Measurements from ENCODE around the gene KAT2A. TPM values are rescaled to one million over a fixed set of nuclear protein-coding genes. Genes with fewer than 3 reads are reported as not detected.

KAT2A gene
- polyA plus RNA-seq, 1 donor: 49.1 TPM

- Histone ChIP-seq H3K4me3 (ENCODE audit: low read length) (no peak overlapping the region), H3K27me3 (ENCODE audit: control insufficient read depth, insufficient read depth, low read length) (no peaks in the 10 kb centered on the region), H3K9me3 (ENCODE audit: control insufficient read depth, low read depth, low read length) (no peaks in the 10 kb centered on the region), H3K27ac (ENCODE audit: low read length) (peak overlapping the region; percentile 68), H3K36me3 (ENCODE audit: control insufficient read depth, insufficient read depth, low read length) (peaks cover 41% of the 10 kb centered on the region), H3K4me1 (ENCODE audit: control insufficient read depth, insufficient read depth, low read length) (peaks cover 16% of the 10 kb centered on the region)
- no peak for DNase-seq
- WGBS (ENCODE audit: insufficient coverage, low lambda C conversion rate): no CpG with 5 or more reads among the region's 28 CpGs
These were observed 7.7 kb downstream of the KAT2A start for GRCh38 chr17:42113293-42114069.

DNA sequence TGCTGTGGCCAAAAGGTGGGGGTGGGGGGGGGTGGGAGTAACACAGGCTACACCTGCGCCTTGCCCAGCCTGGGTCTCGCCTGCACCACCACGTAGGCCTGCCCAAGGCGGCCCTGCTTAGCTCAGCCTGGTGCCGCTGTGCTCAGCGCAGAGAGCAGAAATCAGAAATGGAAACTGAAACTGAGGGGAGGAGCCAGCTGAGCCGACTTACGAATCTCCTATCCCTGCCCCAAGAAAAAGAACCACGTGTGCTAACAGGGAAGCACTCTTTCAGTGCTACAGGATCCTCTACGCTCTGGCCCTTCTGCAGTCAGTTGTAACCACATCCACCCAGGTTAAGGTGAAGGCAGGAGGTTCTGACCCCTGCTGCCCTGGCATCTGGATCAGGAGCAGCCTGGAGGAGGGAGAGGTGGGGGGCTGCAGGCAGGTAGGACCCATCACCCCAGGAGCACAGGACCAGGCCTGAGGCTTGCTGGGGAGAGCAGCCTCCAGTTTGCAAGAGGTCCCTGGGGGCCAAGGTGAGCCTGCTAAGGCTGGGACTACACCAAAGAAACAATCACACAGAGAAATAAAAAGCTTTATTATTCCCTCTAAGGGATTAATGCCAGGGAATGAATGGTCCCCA, 8.5 kb downstream of the KAT2A start, which contains the start of gene DHX58:
TSS of gene DHX58 (minus strand) at position 163 of the 625 bp plus-strand sequence. CDS start 822 bp downstream, outside the sequence.
- no peaks in the 10 kb centered on the region for H3K27me3 ChIP-seq (ENCODE audit: control insufficient read depth, insufficient read depth, low read length)
- no peaks in the 10 kb centered on the region for H3K9me3 ChIP-seq (ENCODE audit: control insufficient read depth, low read depth, low read length)
- WGBS (ENCODE audit: insufficient coverage, low lambda C conversion rate): no CpG with 5 or more reads among the region's 10 CpGs
- H3K27ac ChIP-seq (ENCODE audit: low read length): peak within 1 kb of the TSS; percentile 68
- peak; percentile 88 to 91 for DNase-seq
- H3K36me3 ChIP-seq (ENCODE audit: control insufficient read depth, insufficient read depth, low read length): peaks cover 34% of the 10 kb centered on the region
- H3K4me1 ChIP-seq (ENCODE audit: control insufficient read depth, insufficient read depth, low read length): peaks cover 20% of the 10 kb centered on the region
- H3K4me3 ChIP-seq (ENCODE audit: low read length): peak within 1 kb of the TSS; percentile 43

DNA sequence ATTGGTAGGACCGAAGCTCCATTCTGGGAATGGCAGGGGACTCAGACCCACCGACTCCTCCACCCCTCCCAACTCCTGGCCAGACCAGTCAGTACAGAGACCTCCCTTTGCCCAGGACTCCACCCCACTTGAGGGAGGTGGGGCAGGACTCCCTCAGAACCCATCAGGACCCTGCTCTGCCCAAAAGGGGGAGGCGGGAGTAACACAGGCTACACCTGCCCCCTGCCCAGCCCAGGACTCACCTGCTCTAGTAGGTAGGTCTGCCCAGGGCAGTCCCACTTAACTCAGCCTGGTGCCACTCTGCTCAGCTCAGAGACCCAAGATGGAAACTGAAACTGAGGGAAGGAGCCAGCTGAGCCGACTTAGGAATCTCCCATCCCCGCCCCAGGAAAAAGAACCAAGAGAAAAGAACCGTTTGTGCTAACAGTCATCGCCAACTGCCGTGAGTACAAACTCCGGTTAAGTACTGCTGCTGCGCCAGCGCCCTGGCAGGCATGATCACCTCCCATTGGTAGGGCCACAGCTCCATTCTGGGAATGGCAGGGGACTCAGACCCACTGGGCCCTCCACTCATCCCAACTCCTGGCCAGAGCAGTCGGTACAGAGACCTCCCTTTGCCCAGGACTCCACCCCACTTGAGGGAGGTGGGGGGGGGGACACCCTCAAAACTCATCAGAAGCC, 9.2 kb downstream of the KAT2A start:
- peaks cover 28% of the 10 kb centered on the region for H3K36me3 ChIP-seq (ENCODE audit: control insufficient read depth, insufficient read depth, low read length)
- peak overlapping the region; percentile 43 for H3K4me3 ChIP-seq (ENCODE audit: low read length)
- peaks cover 25% of the 10 kb centered on the region for H3K4me1 ChIP-seq (ENCODE audit: control insufficient read depth, insufficient read depth, low read length)
- H3K27ac ChIP-seq (ENCODE audit: low read length): peak overlapping the region; percentile 68
- H3K9me3 ChIP-seq (ENCODE audit: control insufficient read depth, low read depth, low read length): no peaks in the 10 kb centered on the region
- H3K27me3 ChIP-seq (ENCODE audit: control insufficient read depth, insufficient read depth, low read length): no peaks in the 10 kb centered on the region
- DNase-seq: peak; percentile 46 to 74
- no CpG with 5 or more reads among the region's 12 CpGs for WGBS (ENCODE audit: insufficient coverage, low lambda C conversion rate)

- Histone ChIP-seq H3K27me3 (ENCODE audit: control insufficient read depth, insufficient read depth, low read length) (no peaks in the 10 kb centered on the region), H3K4me3 (ENCODE audit: low read length) (no peak overlapping the region), H3K9me3 (ENCODE audit: control insufficient read depth, low read depth, low read length) (no peaks in the 10 kb centered on the region), H3K4me1 (ENCODE audit: control insufficient read depth, insufficient read depth, low read length) (peaks cover 26% of the 10 kb centered on the region), H3K36me3 (ENCODE audit: control insufficient read depth, insufficient read depth, low read length) (peaks cover 28% of the 10 kb centered on the region), H3K27ac (ENCODE audit: low read length) (peak overlapping the region; percentile 68)
- DNase-seq: no peak
- WGBS (ENCODE audit: insufficient coverage, low lambda C conversion rate): no CpG with 5 or more reads among the region's 11 CpGs
These were observed 9.9 kb downstream of the KAT2A start for GRCh38 chr17:42111265-42111636.

GRCh38 chr17:42110301-42111264, 10.6 kb downstream of the KAT2A start:
- H3K4me3 ChIP-seq (ENCODE audit: low read length): no peak overlapping the region
- H3K36me3 ChIP-seq (ENCODE audit: control insufficient read depth, insufficient read depth, low read length): peaks cover 22% of the 10 kb centered on the region
- no peak overlapping the region for H3K27ac ChIP-seq (ENCODE audit: low read length)
- DNase-seq: no peak
- peaks cover 26% of the 10 kb centered on the region for H3K4me1 ChIP-seq (ENCODE audit: control insufficient read depth, insufficient read depth, low read length)
- WGBS (ENCODE audit: insufficient coverage, low lambda C conversion rate): no CpG with 5 or more reads among the region's 18 CpGs
- H3K9me3 ChIP-seq (ENCODE audit: control insufficient read depth, low read depth, low read length): no peaks in the 10 kb centered on the region
- H3K27me3 ChIP-seq (ENCODE audit: control insufficient read depth, insufficient read depth, low read length): no peaks in the 10 kb centered on the region

GRCh38 chr17:42109086-42109485, 12.1 kb downstream of the KAT2A start:
- H3K4me3 ChIP-seq (ENCODE audit: low read length): no peak overlapping the region
- no peak overlapping the region for H3K27ac ChIP-seq (ENCODE audit: low read length)
- H3K4me1 ChIP-seq (ENCODE audit: control insufficient read depth, insufficient read depth, low read length): peaks cover 26% of the 10 kb centered on the region
- no CpG with 5 or more reads among the region's 9 CpGs for WGBS (ENCODE audit: insufficient coverage, low lambda C conversion rate)
- DNase-seq: no peak
- H3K27me3 ChIP-seq (ENCODE audit: control insufficient read depth, insufficient read depth, low read length): no peaks in the 10 kb centered on the region
- H3K36me3 ChIP-seq (ENCODE audit: control insufficient read depth, insufficient read depth, low read length): peaks cover 13% of the 10 kb centered on the region
- H3K9me3 ChIP-seq (ENCODE audit: control insufficient read depth, low read depth, low read length): no peaks in the 10 kb centered on the region

DNA sequence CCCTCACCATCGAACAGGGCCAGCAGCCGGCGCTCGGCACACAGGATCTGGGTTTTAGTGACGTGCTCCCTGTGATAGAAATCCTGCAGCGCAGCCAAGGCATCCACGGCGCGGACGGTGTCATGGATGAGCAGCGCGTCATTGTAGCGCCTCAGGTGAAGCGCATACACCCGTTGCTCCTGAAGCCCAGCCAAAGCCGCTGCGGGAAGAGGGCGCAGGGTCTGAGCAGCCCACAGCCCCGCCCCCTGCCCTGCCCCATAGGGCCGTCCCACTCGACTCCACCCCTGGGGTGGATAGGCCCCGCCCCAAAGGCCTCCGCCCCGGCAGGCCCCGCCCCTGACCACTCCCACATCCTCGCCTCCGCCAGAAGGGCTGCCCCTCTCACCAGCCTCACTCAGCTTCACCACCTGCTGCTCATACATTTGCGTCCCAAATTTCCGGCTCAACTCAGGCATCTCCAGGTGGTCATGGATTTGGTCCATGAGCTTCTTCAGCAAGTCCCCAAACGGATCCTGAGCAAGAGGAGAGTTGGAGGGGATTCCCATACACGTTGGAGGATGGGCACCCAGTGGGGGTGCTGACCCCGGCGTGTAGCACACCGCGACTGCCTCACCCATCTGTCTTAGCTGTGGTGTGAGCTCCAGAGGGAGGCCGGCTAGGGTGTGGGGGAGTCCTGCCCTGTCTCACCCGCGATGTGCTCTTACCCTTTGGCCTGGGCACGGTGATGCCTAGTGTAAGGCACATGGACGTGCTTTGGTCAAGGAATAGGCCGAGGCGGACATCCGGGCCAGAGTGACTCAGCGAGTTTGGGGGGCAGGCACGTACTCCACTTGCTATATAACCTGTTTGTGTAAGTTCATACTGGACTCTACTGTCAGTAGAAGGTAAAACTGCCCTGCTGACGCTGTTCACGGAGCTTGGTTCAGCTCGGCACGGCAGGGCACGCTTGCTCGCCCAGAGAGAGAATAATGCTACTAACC, 13.3 kb downstream of the KAT2A start:
- H3K36me3 ChIP-seq (ENCODE audit: control insufficient read depth, insufficient read depth, low read length): peaks cover 7% of the 10 kb centered on the region
- peak overlapping the region; percentile 21 for H3K4me3 ChIP-seq (ENCODE audit: low read length)
- no CpG with 5 or more reads among the region's 51 CpGs for WGBS (ENCODE audit: insufficient coverage, low lambda C conversion rate)
- peak; percentile 81 to 82 for DNase-seq
- no peaks in the 10 kb centered on the region for H3K27me3 ChIP-seq (ENCODE audit: control insufficient read depth, insufficient read depth, low read length)
- no peak overlapping the region for H3K27ac ChIP-seq (ENCODE audit: low read length)
- peaks cover 21% of the 10 kb centered on the region for H3K4me1 ChIP-seq (ENCODE audit: control insufficient read depth, insufficient read depth, low read length)
- no peaks in the 10 kb centered on the region for H3K9me3 ChIP-seq (ENCODE audit: control insufficient read depth, low read depth, low read length)

- no peak overlapping the region for H3K27ac ChIP-seq (ENCODE audit: low read length)
- no peak for DNase-seq
- 50% methylated on average over 1 of the region's 6 CpGs for WGBS (ENCODE audit: insufficient coverage, low lambda C conversion rate)
- H3K4me1 ChIP-seq (ENCODE audit: control insufficient read depth, insufficient read depth, low read length): peaks cover 19% of the 10 kb centered on the region
- peaks cover 7% of the 10 kb centered on the region for H3K36me3 ChIP-seq (ENCODE audit: control insufficient read depth, insufficient read depth, low read length)
- peak overlapping the region; percentile 21 for H3K4me3 ChIP-seq (ENCODE audit: low read length)
- H3K9me3 ChIP-seq (ENCODE audit: control insufficient read depth, low read depth, low read length): no peaks in the 10 kb centered on the region
- no peaks in the 10 kb centered on the region for H3K27me3 ChIP-seq (ENCODE audit: control insufficient read depth, insufficient read depth, low read length)
These were observed 14.0 kb downstream of the KAT2A start for GRCh38 chr17:42107124-42107523.

DNA sequence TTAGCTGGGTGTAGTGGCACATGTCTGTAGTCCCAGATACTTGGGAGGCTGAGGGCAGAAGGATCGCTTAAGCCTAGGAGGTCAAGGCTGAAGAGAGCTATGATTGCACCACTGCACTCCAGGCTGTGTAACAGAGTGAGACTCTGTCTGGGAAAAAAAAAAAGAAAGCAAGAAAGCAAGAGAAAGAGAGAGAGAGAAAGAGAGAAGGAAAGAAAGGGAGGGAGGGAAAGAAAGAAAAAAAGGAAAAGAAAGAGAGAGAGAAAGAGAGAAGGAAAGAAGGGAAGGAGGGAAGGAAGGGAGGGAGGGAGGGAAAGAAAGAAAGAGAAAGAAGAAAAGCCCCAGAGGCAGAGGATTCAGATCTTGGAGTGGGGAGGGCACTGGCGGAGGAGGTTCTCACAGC, 15.2 kb downstream of the KAT2A start:
- Histone ChIP-seq H3K36me3 (ENCODE audit: control insufficient read depth, insufficient read depth, low read length) (peaks cover 5% of the 10 kb centered on the region), H3K4me3 (ENCODE audit: low read length) (no peak overlapping the region), H3K9me3 (ENCODE audit: control insufficient read depth, low read depth, low read length) (no peaks in the 10 kb centered on the region), H3K27ac (ENCODE audit: low read length) (no peak overlapping the region), H3K4me1 (ENCODE audit: control insufficient read depth, insufficient read depth, low read length) (peaks cover 10% of the 10 kb centered on the region), H3K27me3 (ENCODE audit: control insufficient read depth, insufficient read depth, low read length) (no peaks in the 10 kb centered on the region)
- no peak for DNase-seq
- 100% methylated on average over 1 of the region's 2 CpGs for WGBS (ENCODE audit: insufficient coverage, low lambda C conversion rate)
